SK-N-MC (cell line): ENCODE results near the gene SQSTM1.

Source experiments
- DNase-seq: peaks from one replicate; pipeline ENCODE4 v3.0.0-alpha.2; 2011; ENCODE audit warnings: low read depth, low spot score
- H3K27ac ChIP-seq: fragments of 200-600 bp; sonication (generic); 2 replicates; pipeline ENCODE4 v1.5.1; 2016; ENCODE audit warnings: mixed run types
- H3K36me3 ChIP-seq: fragments of 200-600 bp; sonication (generic); 2 replicates; pipeline ENCODE4 v1.6.1; 2017; ENCODE audit warnings: antibody characterized with exemption, low read length, mixed read lengths; ENCODE audit not compliant: insufficient read depth
- H3K4me3 ChIP-seq: fragments of 200-600 bp; sonication (generic); 2 replicates; pipeline ENCODE4 v1.5.1; 2016
- H3K9ac ChIP-seq: fragments of 200-600 bp; sonication (generic); 2 replicates; pipeline ENCODE4 v1.8.0; 2017; ENCODE audit warnings: mixed run types, mixed read lengths; ENCODE audit not compliant: insufficient read length
- H3K9me3 ChIP-seq: fragments of 200-600 bp; sonication (generic); 2 replicates; pipeline ENCODE4 v1.6.1; 2017; ENCODE audit warnings: low read depth, mild to moderate bottlenecking, antibody characterized with exemption, low read length, moderate library complexity, mixed read lengths
- EZH2 ChIP-seq: fragments of 200-600 bp; sonication (generic); IDR thresholded peaks from one replicate; pipeline ENCODE4 v1.6.1; 2017; ENCODE audit warnings: antibody characterized with exemption
- FOXP2 ChIP-seq: optimal IDR thresholded peaks from 2 replicates; pipeline ENCODE3; 2011; ENCODE audit warnings: mild to moderate bottlenecking, moderate library complexity; ENCODE audit not compliant: insufficient read depth; ENCODE audit errors: extremely low read length, control extremely low read depth
- POLR2AphosphoS5 ChIP-seq: IDR thresholded peaks from 2 replicates; pipeline ENCODE4 v1.6.1; 2012; ENCODE audit warnings: mild to moderate bottlenecking, low read depth, low read length, borderline replicate concordance

Gene SQSTM1

GRCh38 chr5:179825655-179826182 lies 5.0 kb downstream of the SQSTM1 start:
- Histone ChIP-seq H3K9ac (no peak overlapping the region), H3K9me3 (no peaks in the 10 kb centered on the region), H3K36me3 (peaks cover 41% of the 10 kb centered on the region), H3K4me3 (no peak overlapping the region), H3K27ac (no peak overlapping the region)
- TF ChIP-seq POLR2AphosphoS5 = no peak
- no peak for TF ChIP-seq EZH2
- TF ChIP-seq FOXP2 = no peak
- DNase-seq = no peak

GRCh38 chr5:179827680-179828079 lies 7.0 kb downstream of the SQSTM1 start:
- DNase-seq = no peak
- H3K4me3 ChIP-seq = no peak overlapping the region
- no peak overlapping the region for H3K9ac ChIP-seq
- H3K9me3 ChIP-seq = no peaks in the 10 kb centered on the region
- peaks cover 49% of the 10 kb centered on the region for H3K36me3 ChIP-seq
- TF ChIP-seq FOXP2 = no peak
- TF ChIP-seq EZH2 = no peak
- TF ChIP-seq POLR2AphosphoS5 = no peak
- no peak overlapping the region for H3K27ac ChIP-seq

- DNase-seq = no peak
- TF ChIP-seq EZH2 (no peak), FOXP2 (no peak), POLR2AphosphoS5 (no peak)
- H3K36me3 ChIP-seq = peaks cover 61% of the 10 kb centered on the region
- H3K4me3 ChIP-seq = no peak overlapping the region
- no peak overlapping the region for H3K9ac ChIP-seq
- H3K27ac ChIP-seq = no peak overlapping the region
- no peaks in the 10 kb centered on the region for H3K9me3 ChIP-seq
Observed at GRCh38 chr5:179828756-179829421, 8.2 kb downstream of the SQSTM1 start.

- H3K9ac ChIP-seq = no peak overlapping the region
- no peak for TF ChIP-seq FOXP2
- no peak for TF ChIP-seq POLR2AphosphoS5
- no peak for TF ChIP-seq EZH2
- H3K9me3 ChIP-seq = no peaks in the 10 kb centered on the region
- H3K27ac ChIP-seq = no peak overlapping the region
- H3K4me3 ChIP-seq = no peak overlapping the region
- DNase-seq = no peak
- H3K36me3 ChIP-seq = peaks cover 57% of the 10 kb centered on the region
Observed at GRCh38 chr5:179829732-179830435, 9.2 kb downstream of the SQSTM1 start.

GRCh38 chr5:179830818-179831468 lies 10.2 kb downstream of the SQSTM1 start:
- Histone ChIP-seq H3K4me3 (no peak overlapping the region), H3K27ac (no peak overlapping the region), H3K36me3 (peaks cover 49% of the 10 kb centered on the region), H3K9me3 (no peaks in the 10 kb centered on the region), H3K9ac (no peak overlapping the region)
- no peak for TF ChIP-seq FOXP2
- TF ChIP-seq POLR2AphosphoS5 = no peak
- no peak for TF ChIP-seq EZH2
- no peak for DNase-seq

- Histone ChIP-seq H3K27ac (no peak overlapping the region), H3K36me3 (peaks cover 57% of the 10 kb centered on the region), H3K4me3 (no peak overlapping the region), H3K9me3 (no peaks in the 10 kb centered on the region), H3K9ac (no peak overlapping the region)
- DNase-seq = no peak
- no peak for TF ChIP-seq FOXP2
- no peak for TF ChIP-seq POLR2AphosphoS5
- TF ChIP-seq EZH2 = no peak
Observed at GRCh38 chr5:179832039-179832745, 11.5 kb downstream of the SQSTM1 start.

GRCh38 chr5:179833056-179833708 lies 12.5 kb downstream of the SQSTM1 start:
- Histone ChIP-seq H3K4me3 (no peak overlapping the region), H3K9me3 (no peaks in the 10 kb centered on the region), H3K36me3 (peaks cover 62% of the 10 kb centered on the region), H3K9ac (no peak overlapping the region), H3K27ac (no peak overlapping the region)
- no peak for DNase-seq
- TF ChIP-seq POLR2AphosphoS5 = no peak
- TF ChIP-seq EZH2 = no peak
- no peak for TF ChIP-seq FOXP2

- no peak for DNase-seq
- H3K4me3 ChIP-seq = no peak overlapping the region
- no peak overlapping the region for H3K27ac ChIP-seq
- H3K36me3 ChIP-seq = peaks cover 65% of the 10 kb centered on the region
- H3K9ac ChIP-seq = no peak overlapping the region
- TF ChIP-seq POLR2AphosphoS5 = no peak
- TF ChIP-seq EZH2 = no peak
- no peak for TF ChIP-seq FOXP2
- H3K9me3 ChIP-seq = no peaks in the 10 kb centered on the region
Observed at GRCh38 chr5:179833709-179834070, 13.0 kb downstream of the SQSTM1 start.
